ENCODE measurements around the gene UBN2. TPM values are rescaled to one million over a fixed set of nuclear protein-coding genes. Genes with fewer than 3 reads are reported as not detected.
"Not testable (repeated sequence)": the region's sequence is repeated elsewhere in the genome, so short reads cannot be mapped to it uniquely, and the experiment has no call there.

UBN2 gene
- total and polyA plus RNA-seq, 10 of the 15 experiments (the other 5 are each of a cell fraction or from before 2014, with no cell fraction given): 0.27 to 8.5 (median 2.5) TPM

GRCh38 chr7:139330333-139331030 is 99.4 kb downstream of the UBN2 start (continued):
- TF ChIP-seq BACH1 (IDR thresholded peaks at IDR 0.05; ENCODE audit: borderline replicate concordance) (no peak), SIN3A (IDR thresholded peaks at IDR 0.05; ENCODE audit: low read depth, low read length) (no peak)

DNA sequence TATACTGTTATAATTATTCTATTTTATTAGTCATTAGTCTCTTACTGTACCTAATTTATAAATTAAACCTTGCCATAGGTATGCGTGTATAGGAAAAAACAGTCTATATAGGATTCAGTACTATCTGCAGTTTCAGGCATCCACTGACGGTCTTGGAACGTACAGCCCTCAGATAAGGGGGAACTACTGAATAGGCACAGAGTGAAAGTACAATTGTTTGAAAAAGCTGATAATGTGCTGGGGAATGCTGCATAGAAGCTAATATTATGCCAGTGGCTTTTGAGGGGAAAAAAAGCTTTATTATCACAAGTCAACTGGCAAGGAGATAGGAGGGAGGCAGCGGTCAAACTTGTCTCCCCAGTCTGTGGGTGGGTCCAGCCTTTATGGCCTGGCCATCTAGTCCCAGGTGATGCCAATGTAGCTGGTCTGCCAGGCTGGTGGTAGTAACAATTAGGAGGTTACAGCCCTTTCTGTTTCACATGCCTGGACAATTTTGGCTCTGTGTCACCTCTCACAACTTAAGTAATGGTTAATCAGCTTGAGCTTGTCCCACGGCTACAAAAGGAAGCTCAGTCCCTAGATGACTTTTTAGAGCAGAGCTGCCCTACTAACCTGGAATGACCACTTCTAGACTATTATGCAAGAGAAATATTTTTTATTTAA is 101.8 kb downstream of the UBN2 start:
- no peak for FAIRE-seq
- BruUV-seq (replicated peaks): no TSS peak
- Histone ChIP-seq H3K4me3 (no peak overlapping the region), H2AFZ (ENCODE audit: control insufficient read depth, low read depth, low read length) (no peak overlapping the region), H3K27ac (ENCODE audit: control insufficient read depth, insufficient read depth) (no peak overlapping the region), H3K9me3 (replicated peaks; ENCODE audit: control insufficient read depth, insufficient read depth, low read length) (no peaks in the 10 kb centered on the region), H4K20me1 (ENCODE audit: control insufficient read depth, insufficient read depth) (no peaks in the 10 kb centered on the region), H3K27me3 (replicated peaks in 1 of 2; ENCODE audit: control insufficient read depth in 2 of 2, insufficient read depth in 2 of 2, low read length in 1 of 2) (no peaks in the 10 kb centered on the region; a peak in 1 of 4 replicates), H3K4me1 (ENCODE audit: control insufficient read depth, insufficient read depth, low read length) (no peaks in the 10 kb centered on the region), H3K79me2 (ENCODE audit: control insufficient read depth, insufficient read depth, low read length) (no peaks in the 10 kb centered on the region), H3K36me3 (ENCODE audit: control insufficient read depth in 2 of 2, insufficient read depth in 2 of 2, low read length in 1 of 2) (no peaks in the 10 kb centered on the region), H3K9ac (ENCODE audit: control insufficient read depth, insufficient read depth, low read length) (no peak overlapping the region), H3K4me2 (ENCODE audit: control insufficient read depth, insufficient read depth) (no peak overlapping the region)
- ChIA-PET CTCF (no interaction called here), SMC1A (ENCODE audit: uncharacterized antibody, unreplicated experiment) (interaction anchor here (0.9 kb wide), 1 partner anchor 65 kb away, joined by 3 read pairs; no protein-coding TSS in a partner anchor), POLR2A (no interaction called here), RAD21 (ENCODE audit: unreplicated experiment) (no interaction called here)
- DNase-seq (ENCODE audit: low read depth, low spot score): no peak
- in situ Hi-C loops (cut with MboI) (no loop called here), intact Hi-C loops (cut with micrococcal nuclease; ENCODE audit: unreplicated experiment) (no loop called here)
- 78% methylated on average over 5 of the region's 5 CpGs for WGBS (ENCODE audit: insufficient coverage, insufficient replicate concordance, low lambda C conversion rate, missing lambda C conversion rate)
- TF ChIP-seq E2F8 (IDR thresholded peaks at IDR 0.05; ENCODE audit: low read depth, partially characterized antibody): no peak
- no peak for TF ChIP-seq BRCA1 (IDR thresholded peaks at IDR 0.05; ENCODE audit: low read depth, low read length)
- no peak for TF ChIP-seq SIN3A (IDR thresholded peaks at IDR 0.05; ENCODE audit: low read depth, low read length)
- no peak for TF ChIP-seq NFYB (IDR thresholded peaks at IDR 0.05; ENCODE audit: insufficient read depth, low read depth, low read length)
- no peak for TF ChIP-seq EGR1 (IDR thresholded peaks at IDR 0.05; ENCODE audit: borderline replicate concordance in 1 of 2, low read depth in 2 of 2, low read length in 2 of 2)
- no peak for TF ChIP-seq JUND (IDR thresholded peaks at IDR 0.05; ENCODE audit: low read depth, low read length)
- no peak for TF ChIP-seq BCL3 (IDR thresholded peaks at IDR 0.05; ENCODE audit: borderline replicate concordance, insufficient read depth, low read depth, low read length, poor library complexity, severe bottlenecking)
- TF ChIP-seq IKZF2 (IDR thresholded peaks at IDR 0.05): no peak
- no peak for TF ChIP-seq NRF1 (conservative IDR thresholded peaks at IDR 0.05; ENCODE audit: low read depth, low read length)
- ATAC-seq: no peak

DNA sequence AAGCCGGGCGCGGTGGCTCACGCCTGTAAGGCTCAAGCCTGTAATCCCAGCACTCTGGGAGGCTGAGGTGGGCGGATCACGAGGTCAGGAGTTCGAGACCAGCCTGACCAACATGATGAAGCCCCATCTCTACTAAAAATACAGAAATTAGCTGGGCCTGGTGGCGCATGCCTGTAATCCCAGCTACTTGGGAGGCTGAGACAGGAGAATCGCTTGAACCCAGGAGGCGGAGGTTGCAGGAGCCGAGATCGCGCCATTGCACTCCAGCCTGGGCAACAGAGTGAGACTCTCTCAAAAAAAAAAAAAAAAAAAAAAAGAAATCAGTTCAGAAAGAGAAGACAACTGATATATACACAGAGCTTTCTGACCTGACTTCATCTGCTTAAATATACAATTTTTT is 102.4 kb downstream of the UBN2 start:
- H2AFZ ChIP-seq (ENCODE audit: control insufficient read depth, low read depth, low read length); H4K20me1 ChIP-seq (ENCODE audit: control insufficient read depth, insufficient read depth); H3K79me2 ChIP-seq (ENCODE audit: control insufficient read depth, insufficient read depth, low read length); SMC1A ChIA-PET (ENCODE audit: uncharacterized antibody, unreplicated experiment); H3K4me2 ChIP-seq (ENCODE audit: control insufficient read depth, insufficient read depth); H3K9ac ChIP-seq (ENCODE audit: control insufficient read depth, insufficient read depth, low read length); H3K27ac ChIP-seq (ENCODE audit: control insufficient read depth, insufficient read depth); H3K27me3 ChIP-seq (replicated peaks in 1 of 2; ENCODE audit: control insufficient read depth in 2 of 2, insufficient read depth in 2 of 2, low read length in 1 of 2); in situ Hi-C loops (cut with MboI); BruUV-seq (replicated peaks); H3K9me3 ChIP-seq (replicated peaks; ENCODE audit: control insufficient read depth, insufficient read depth, low read length); DNase-seq (ENCODE audit: low read depth, low spot score); CTCF ChIA-PET; ATAC-seq; H3K36me3 ChIP-seq (ENCODE audit: control insufficient read depth in 2 of 2, insufficient read depth in 2 of 2, low read length in 1 of 2); H3K4me1 ChIP-seq (ENCODE audit: control insufficient read depth, insufficient read depth, low read length); RAD21 ChIA-PET (ENCODE audit: unreplicated experiment); FAIRE-seq; H3K4me3 ChIP-seq; intact Hi-C loops (cut with micrococcal nuclease; ENCODE audit: unreplicated experiment): not testable (repeated sequence)
- 71% methylated on average over 13 of the region's 13 CpGs for WGBS (ENCODE audit: insufficient coverage, insufficient replicate concordance, low lambda C conversion rate, missing lambda C conversion rate)
- POLR2A ChIA-PET: interaction anchor here (0.7 kb wide), 2 partner anchors 32 to 674 kb away, joined by 4 to 9 read pairs; no protein-coding TSS in a partner anchor
